ENCODE data around the gene OTOP1. TPM values are rescaled to one million over a fixed set of nuclear protein-coding genes. Genes with fewer than 3 reads are reported as not detected.

Gene OTOP1
- total and polyA plus RNA-seq, 10 of the 15 experiments (the other 5 are each of a cell fraction or from before 2014, with no cell fraction given) = not detected

DNA sequence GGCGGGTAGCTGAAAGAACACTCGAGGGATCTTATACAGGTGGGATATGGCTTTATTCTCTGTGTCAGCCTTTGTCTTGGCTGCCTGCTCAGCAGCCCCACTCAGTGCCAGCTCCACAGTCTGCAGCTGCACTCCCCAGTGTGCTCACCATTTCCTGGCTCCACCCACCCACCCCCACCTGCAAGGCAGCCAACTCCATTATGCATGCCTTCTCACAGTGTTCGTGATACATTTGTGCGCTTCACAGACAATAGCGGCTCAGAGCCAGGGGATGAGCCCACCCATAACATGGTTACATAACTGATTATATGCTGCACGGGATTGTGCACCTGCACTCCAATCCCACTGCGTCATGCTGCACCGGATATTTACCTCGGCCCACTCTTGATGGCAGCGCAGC, 30.1 kb upstream of the OTOP1 start:
- ChIA-PET SMC1A (ENCODE audit: uncharacterized antibody, unreplicated experiment) (interaction anchor here (1.1 kb wide), 1 partner anchor 36 kb away, joined by 3 read pairs; no protein-coding TSS in a partner anchor), POLR2A (no interaction called here), RAD21 (ENCODE audit: unreplicated experiment) (no interaction called here), CTCF (interaction anchor here (3.4 kb wide), 1 partner anchor 77 kb away, joined by 29 read pairs; no protein-coding TSS in a partner anchor)
- no peak for DNase-seq (ENCODE audit: low read depth, low spot score)
- TF ChIP-seq, protein P1, sequence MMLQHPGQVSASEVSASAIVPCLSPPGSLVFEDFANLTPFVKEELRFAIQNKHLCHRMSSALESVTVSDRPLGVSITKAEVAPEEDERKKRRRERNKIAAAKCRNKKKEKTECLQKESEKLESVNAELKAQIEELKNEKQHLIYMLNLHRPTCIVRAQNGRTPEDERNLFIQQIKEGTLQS (IDR thresholded peaks at IDR 0.05; ENCODE audit: borderline replicate concordance, extremely low read depth, low read depth, low read length) = no peak
- no peak for TF ChIP-seq MEF2B (IDR thresholded peaks at IDR 0.05; ENCODE audit: partially characterized antibody, poor library complexity, severe bottlenecking)
- TF ChIP-seq JUND (IDR thresholded peaks at IDR 0.05; ENCODE audit: low read depth, low read length) = no peak
- TF ChIP-seq CBFB (IDR thresholded peaks at IDR 0.05; ENCODE audit: low read depth) = no peak
- TF ChIP-seq KAT2A (conservative IDR thresholded peaks at IDR 0.05; ENCODE audit: control insufficient read depth, low read depth, low read length) = no peak
- TF ChIP-seq, protein P2, sequence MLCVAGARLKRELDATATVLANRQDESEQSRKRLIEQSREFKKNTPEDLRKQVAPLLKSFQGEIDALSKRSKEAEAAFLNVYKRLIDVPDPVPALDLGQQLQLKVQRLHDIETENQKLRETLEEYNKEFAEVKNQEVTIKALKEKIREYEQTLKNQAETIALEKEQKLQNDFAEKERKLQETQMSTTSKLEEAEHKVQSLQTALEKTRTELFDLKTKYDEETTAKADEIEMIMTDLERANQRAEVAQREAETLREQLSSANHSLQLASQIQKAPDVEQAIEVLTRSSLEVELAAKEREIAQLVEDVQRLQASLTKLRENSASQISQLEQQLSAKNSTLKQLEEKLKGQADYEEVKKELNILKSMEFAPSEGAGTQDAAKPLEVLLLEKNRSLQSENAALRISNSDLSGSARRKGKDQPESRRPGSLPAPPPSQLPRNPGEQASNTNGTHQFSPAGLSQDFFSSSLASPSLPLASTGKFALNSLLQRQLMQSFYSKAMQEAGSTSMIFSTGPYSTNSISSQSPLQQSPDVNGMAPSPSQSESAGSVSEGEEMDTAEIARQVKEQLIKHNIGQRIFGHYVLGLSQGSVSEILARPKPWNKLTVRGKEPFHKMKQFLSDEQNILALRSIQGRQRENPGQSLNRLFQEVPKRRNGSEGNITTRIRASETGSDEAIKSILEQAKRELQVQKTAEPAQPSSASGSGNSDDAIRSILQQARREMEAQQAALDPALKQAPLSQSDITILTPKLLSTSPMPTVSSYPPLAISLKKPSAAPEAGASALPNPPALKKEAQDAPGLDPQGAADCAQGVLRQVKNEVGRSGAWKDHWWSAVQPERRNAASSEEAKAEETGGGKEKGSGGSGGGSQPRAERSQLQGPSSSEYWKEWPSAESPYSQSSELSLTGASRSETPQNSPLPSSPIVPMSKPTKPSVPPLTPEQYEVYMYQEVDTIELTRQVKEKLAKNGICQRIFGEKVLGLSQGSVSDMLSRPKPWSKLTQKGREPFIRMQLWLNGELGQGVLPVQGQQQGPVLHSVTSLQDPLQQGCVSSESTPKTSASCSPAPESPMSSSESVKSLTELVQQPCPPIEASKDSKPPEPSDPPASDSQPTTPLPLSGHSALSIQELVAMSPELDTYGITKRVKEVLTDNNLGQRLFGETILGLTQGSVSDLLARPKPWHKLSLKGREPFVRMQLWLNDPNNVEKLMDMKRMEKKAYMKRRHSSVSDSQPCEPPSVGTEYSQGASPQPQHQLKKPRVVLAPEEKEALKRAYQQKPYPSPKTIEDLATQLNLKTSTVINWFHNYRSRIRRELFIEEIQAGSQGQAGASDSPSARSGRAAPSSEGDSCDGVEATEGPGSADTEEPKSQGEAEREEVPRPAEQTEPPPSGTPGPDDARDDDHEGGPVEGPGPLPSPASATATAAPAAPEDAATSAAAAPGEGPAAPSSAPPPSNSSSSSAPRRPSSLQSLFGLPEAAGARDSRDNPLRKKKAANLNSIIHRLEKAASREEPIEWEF (IDR thresholded peaks at IDR 0.05; ENCODE audit: insufficient replicate concordance, low read depth, low read length) = no peak
- TF ChIP-seq SUPT20H (IDR thresholded peaks at IDR 0.05; ENCODE audit: borderline replicate concordance, control insufficient read depth, low read depth, low read length) = no peak
- TF ChIP-seq NR2F1 (conservative IDR thresholded peaks at IDR 0.05) = no peak
- TF ChIP-seq SUZ12 (IDR thresholded peaks at IDR 0.05; ENCODE audit: unreplicated experiment) = no peak
- no peak for TF ChIP-seq YBX1 (IDR thresholded peaks at IDR 0.05)
- BruUV-seq (replicated peaks) = no TSS peak
- no peak overlapping the region for H2AFZ ChIP-seq (ENCODE audit: control insufficient read depth, low read depth, low read length)
- H3K27me3 ChIP-seq (replicated peaks in 1 of 2; ENCODE audit: control insufficient read depth in 2 of 2, insufficient read depth in 2 of 2, low read length in 1 of 2) = no peaks in the 10 kb centered on the region
- no peaks in the 10 kb centered on the region for H3K4me1 ChIP-seq (ENCODE audit: control insufficient read depth, insufficient read depth, low read length)
- no peaks in the 10 kb centered on the region for H3K79me2 ChIP-seq (ENCODE audit: control insufficient read depth, insufficient read depth, low read length)
- no peak for ATAC-seq
- no peak overlapping the region for H3K9ac ChIP-seq (ENCODE audit: control insufficient read depth, insufficient read depth, low read length)
- FAIRE-seq = no peak
- WGBS (ENCODE audit: insufficient coverage, insufficient replicate concordance, low lambda C conversion rate, missing lambda C conversion rate) = 72% methylated on average over 10 of the region's 10 CpGs
- no peak overlapping the region for H3K4me3 ChIP-seq
- no peaks in the 10 kb centered on the region for H3K36me3 ChIP-seq (ENCODE audit: control insufficient read depth in 2 of 2, insufficient read depth in 2 of 2, low read length in 1 of 2)
- H4K20me1 ChIP-seq (ENCODE audit: control insufficient read depth, insufficient read depth) = no peaks in the 10 kb centered on the region
- intact Hi-C loops (cut with micrococcal nuclease; ENCODE audit: unreplicated experiment) (no loop called here), in situ Hi-C loops (cut with MboI) (no loop called here)
- no peak overlapping the region for H3K4me2 ChIP-seq (ENCODE audit: control insufficient read depth, insufficient read depth)
- no peak overlapping the region for H3K27ac ChIP-seq (ENCODE audit: control insufficient read depth, insufficient read depth)
- H3K9me3 ChIP-seq (replicated peaks; ENCODE audit: control insufficient read depth, insufficient read depth, low read length) = no peaks in the 10 kb centered on the region
